Trophoblast cell (in vitro differentiated cells and primary cell): Measurements from ENCODE around the gene CAND2.

Experiments
- DNase-seq, 2 donors: peaks; one replicate each; pipeline ENCODE4 v3.0.0-alpha.2; 2016
- H2AFZ ChIP-seq: 2 replicates; pipeline ENCODE4 v1.6.1; 2013; ENCODE audit warnings: low read length, moderate library complexity, mild to moderate bottlenecking; ENCODE audit not compliant: insufficient read depth, poor library complexity
- H2AK5ac ChIP-seq: 2 replicates; pipeline ENCODE4 v1.6.1; 2013; ENCODE audit warnings: mild to moderate bottlenecking, low read length
- H2BK120ac ChIP-seq: 2 replicates; pipeline ENCODE4 v1.6.1; 2013; ENCODE audit warnings: low read length, mild to moderate bottlenecking, moderate library complexity; ENCODE audit not compliant: insufficient read depth, poor library complexity
- H2BK12ac ChIP-seq: 2 replicates; pipeline ENCODE4 v1.6.1; 2013; ENCODE audit warnings: mild to moderate bottlenecking, low read length, moderate library complexity
- H2BK5ac ChIP-seq: 2 replicates; pipeline ENCODE4 v1.6.1; 2013; ENCODE audit warnings: low read length, low read depth, moderate library complexity, mild to moderate bottlenecking; ENCODE audit not compliant: poor library complexity
- H3K14ac ChIP-seq: 2 replicates; pipeline ENCODE4 v1.6.1; 2013; ENCODE audit warnings: mild to moderate bottlenecking, low read length
- H3K18ac ChIP-seq: 2 replicates; pipeline ENCODE4 v1.6.1; 2013; ENCODE audit warnings: mild to moderate bottlenecking, low read length
- H3K23ac ChIP-seq: 2 replicates; pipeline ENCODE4 v1.6.1; 2013; ENCODE audit warnings: low read length
- H3K27ac ChIP-seq: 2 replicates; pipeline ENCODE4 v1.5.1; 2013; ENCODE audit warnings: low read depth, mild to moderate bottlenecking, inconsistent platforms, low read length, moderate library complexity
- H3K27me3 ChIP-seq: 2 replicates; pipeline ENCODE4 v1.6.1; 2013; ENCODE audit warnings: inconsistent platforms, mild to moderate bottlenecking, low read length, moderate library complexity; ENCODE audit not compliant: insufficient read depth
- H3K36me3 ChIP-seq, 2 experiments: 1 replicate in 1 of 2; 2 replicates in 1 of 2; pipeline ENCODE4 v1.6.1; 2013; ENCODE audit warnings: low read length in 2 of 2, mild to moderate bottlenecking in 2 of 2, moderate library complexity in 1 of 2; ENCODE audit not compliant: insufficient read depth in 2 of 2, control insufficient read depth in 1 of 2
- H3K4ac ChIP-seq: 2 replicates; pipeline ENCODE4 v1.6.1; 2013; ENCODE audit warnings: low read depth, mild to moderate bottlenecking, low read length, moderate library complexity
- H3K4me1 ChIP-seq, 2 experiments: 1 replicate in 1 of 2; 2 replicates in 1 of 2; pipeline ENCODE4 v1.6.1; 2013; ENCODE audit warnings: low read length in 2 of 2, mild to moderate bottlenecking in 2 of 2, moderate library complexity in 1 of 2; ENCODE audit not compliant: insufficient read depth in 2 of 2, control insufficient read depth in 1 of 2
- H3K4me2 ChIP-seq: 2 replicates; pipeline ENCODE4 v1.6.1; 2013; ENCODE audit warnings: inconsistent platforms, mild to moderate bottlenecking, low read length, moderate library complexity
- H3K4me3 ChIP-seq: 2 replicates; pipeline ENCODE4 v1.5.1; 2013; ENCODE audit warnings: mild to moderate bottlenecking, low read depth, low read length, inconsistent platforms
- H3K79me1 ChIP-seq: one replicate; pipeline ENCODE4 v1.6.1; 2013; ENCODE audit warnings: low read length
- H3K79me2 ChIP-seq: 2 replicates; pipeline ENCODE4 v1.6.1; 2013; ENCODE audit warnings: low read length, mild to moderate bottlenecking; ENCODE audit not compliant: control insufficient read depth, insufficient read depth, poor library complexity
- H3K9ac ChIP-seq: 2 replicates; pipeline ENCODE4 v1.6.1; 2013; ENCODE audit warnings: mild to moderate bottlenecking, low read length
- H3K9me3 ChIP-seq: 2 replicates; pipeline ENCODE4 v1.6.1; 2013; ENCODE audit warnings: low read depth, mild to moderate bottlenecking, control low read depth, inconsistent platforms, low read length; ENCODE audit not compliant: insufficient read depth
- H4K12ac ChIP-seq: 2 replicates; pipeline ENCODE4 v1.6.1; 2013; ENCODE audit warnings: low read depth, mild to moderate bottlenecking, low read length, moderate library complexity
- H4K8ac ChIP-seq: 2 replicates; pipeline ENCODE4 v1.6.1; 2013; ENCODE audit warnings: low read depth, mild to moderate bottlenecking, low read length, moderate library complexity
- H4K91ac ChIP-seq: one replicate; pipeline ENCODE4 v1.6.1; 2013; ENCODE audit warnings: low read depth, mild to moderate bottlenecking, low read length, moderate library complexity
- WGBS: extraction: QIAGEN DNeasy Blood & Tissue Kit; methylation state at CpG from one replicate; pipeline ENCODE4 v1.1.7; 2013; ENCODE audit warnings: missing lambda C conversion rate; ENCODE audit not compliant: insufficient read length, insufficient coverage; ENCODE audit errors: extremely low coverage; 5-methylcytosine and 5-hydroxymethylcytosine counted together

CAND2 gene

DNA sequence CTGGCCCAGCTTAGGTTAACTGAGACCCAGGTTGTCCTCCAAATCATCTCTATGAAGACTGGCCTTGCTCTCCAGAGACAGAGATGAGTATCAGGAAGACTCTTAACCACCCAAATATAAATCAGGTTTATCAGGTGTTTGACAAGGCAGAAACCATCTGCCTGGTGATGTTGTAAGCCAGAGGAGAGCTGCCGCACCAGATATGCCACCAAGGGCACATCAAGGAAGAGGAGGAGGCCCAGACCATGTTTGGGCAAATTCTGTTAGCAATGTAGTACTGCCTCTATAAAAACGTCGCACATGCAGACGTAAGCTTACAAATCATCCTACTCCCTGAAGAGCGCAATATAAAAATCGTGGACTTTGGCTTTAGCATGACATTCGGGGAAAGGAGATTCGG is 65.9 kb downstream of the CAND2 start:
- no peak overlapping the region for H3K4me2 ChIP-seq
- no peak overlapping the region for H4K8ac ChIP-seq
- no peak overlapping the region for H3K9ac ChIP-seq
- H2BK5ac ChIP-seq, result no peak overlapping the region
- no peak overlapping the region for H4K91ac ChIP-seq
- H3K79me2 ChIP-seq, result no peaks in the 10 kb centered on the region
- no peak overlapping the region for H2BK12ac ChIP-seq
- no peak overlapping the region for H2AFZ ChIP-seq
- H3K4me1 ChIP-seq, result no peaks in the 10 kb centered on the region
- H2AK5ac ChIP-seq, result no peak overlapping the region
- no peaks in the 10 kb centered on the region for H3K36me3 ChIP-seq
- peaks cover 15% of the 10 kb centered on the region for H3K9me3 ChIP-seq
- H3K79me1 ChIP-seq, result no peaks in the 10 kb centered on the region
- H3K4me3 ChIP-seq, result no peak overlapping the region
- no peak overlapping the region for H4K12ac ChIP-seq
- H3K23ac ChIP-seq, result no peak overlapping the region
- no peak overlapping the region for H3K14ac ChIP-seq
- no peak overlapping the region for H3K18ac ChIP-seq
- no peak overlapping the region for H3K4ac ChIP-seq
- H3K27me3 ChIP-seq, result no peaks in the 10 kb centered on the region
- H3K27ac ChIP-seq, result no peak overlapping the region
- no peak for DNase-seq
- no CpG with 5 or more reads among the region's 8 CpGs for WGBS
- H2BK120ac ChIP-seq, result no peak overlapping the region

DNA sequence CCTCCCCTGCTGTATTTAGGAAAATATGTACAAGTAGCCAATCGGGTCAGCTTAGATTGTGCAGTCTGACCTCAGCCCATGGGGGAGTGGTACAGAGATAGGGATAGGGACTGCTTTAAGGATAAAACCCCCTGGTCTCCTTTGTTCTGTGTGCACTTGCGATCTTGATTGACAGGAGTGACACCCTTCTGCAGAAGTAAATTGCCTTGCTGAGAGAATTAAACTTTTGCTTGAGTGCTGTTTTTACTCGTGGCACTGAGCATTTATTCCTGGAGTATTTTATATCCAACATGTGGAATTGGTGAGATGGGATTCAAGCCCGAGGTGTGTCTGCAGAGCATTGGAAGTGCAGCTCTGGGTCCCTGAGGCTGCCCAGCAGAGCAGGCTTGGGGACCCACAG is 68.8 kb downstream of the CAND2 start:
- Histone ChIP-seq H3K4me1 (peaks cover 3 to 9% of the 10 kb centered on the region in 2 experiments), H2AFZ (no peak overlapping the region), H2BK12ac (no peak overlapping the region), H4K12ac (no peak overlapping the region), H2BK120ac (no peak overlapping the region), H4K91ac (no peak overlapping the region), H3K4me3 (no peak overlapping the region), H3K9me3 (peaks cover 13% of the 10 kb centered on the region), H2BK5ac (no peak overlapping the region), H3K27me3 (no peaks in the 10 kb centered on the region), H3K4me2 (no peak overlapping the region), H3K18ac (no peak overlapping the region), H3K79me1 (no peaks in the 10 kb centered on the region), H3K23ac (no peak overlapping the region), H3K27ac (no peak overlapping the region), H3K14ac (no peak overlapping the region), H4K8ac (no peak overlapping the region), H3K79me2 (no peaks in the 10 kb centered on the region), H3K36me3 (no peaks in the 10 kb centered on the region), H2AK5ac (no peak overlapping the region), H3K4ac (no peak overlapping the region), H3K9ac (no peak overlapping the region)
- WGBS, result no CpG with 5 or more reads among the region's 4 CpGs
- DNase-seq, result no peak

DNA sequence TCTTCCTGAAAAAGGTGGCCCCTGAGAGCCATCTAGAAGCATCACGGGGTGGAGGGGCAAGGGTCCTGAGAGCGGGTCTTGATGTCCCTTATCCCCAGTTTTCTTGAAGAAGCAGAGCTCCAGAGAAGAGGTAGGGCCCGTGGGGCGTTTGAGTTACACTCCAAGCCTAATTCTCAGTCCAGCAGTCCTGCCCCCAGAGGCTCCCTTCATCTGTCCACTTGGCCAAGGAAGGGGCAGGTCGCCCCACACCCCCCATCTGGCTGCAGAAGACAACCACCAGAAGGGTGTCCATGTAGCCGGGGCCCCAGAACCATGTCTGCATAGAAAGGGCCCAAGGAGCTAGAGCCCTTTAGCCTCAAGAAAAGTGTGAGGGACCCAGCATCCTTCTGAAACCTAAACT is 70.4 kb downstream of the CAND2 start:
- H3K4me1 ChIP-seq, result peaks cover 3 to 9% of the 10 kb centered on the region in 2 experiments
- no peak overlapping the region for H3K27ac ChIP-seq
- no peaks in the 10 kb centered on the region for H3K27me3 ChIP-seq
- DNase-seq, result no peak
- H3K23ac ChIP-seq, result no peak overlapping the region
- no peak overlapping the region for H3K14ac ChIP-seq
- H2BK5ac ChIP-seq, result no peak overlapping the region
- no peak overlapping the region for H4K91ac ChIP-seq
- no peak overlapping the region for H2AK5ac ChIP-seq
- no peak overlapping the region for H3K4ac ChIP-seq
- H4K12ac ChIP-seq, result no peak overlapping the region
- no peaks in the 10 kb centered on the region for H3K79me2 ChIP-seq
- no peaks in the 10 kb centered on the region for H3K79me1 ChIP-seq
- no CpG with 5 or more reads among the region's 6 CpGs for WGBS
- H3K4me2 ChIP-seq, result no peak overlapping the region
- H3K9me3 ChIP-seq, result peaks cover 13% of the 10 kb centered on the region
- H3K9ac ChIP-seq, result no peak overlapping the region
- no peak overlapping the region for H4K8ac ChIP-seq
- no peak overlapping the region for H2AFZ ChIP-seq
- H3K4me3 ChIP-seq, result no peak overlapping the region
- H2BK120ac ChIP-seq, result no peak overlapping the region
- no peaks in the 10 kb centered on the region for H3K36me3 ChIP-seq
- no peak overlapping the region for H2BK12ac ChIP-seq
- H3K18ac ChIP-seq, result no peak overlapping the region

DNA sequence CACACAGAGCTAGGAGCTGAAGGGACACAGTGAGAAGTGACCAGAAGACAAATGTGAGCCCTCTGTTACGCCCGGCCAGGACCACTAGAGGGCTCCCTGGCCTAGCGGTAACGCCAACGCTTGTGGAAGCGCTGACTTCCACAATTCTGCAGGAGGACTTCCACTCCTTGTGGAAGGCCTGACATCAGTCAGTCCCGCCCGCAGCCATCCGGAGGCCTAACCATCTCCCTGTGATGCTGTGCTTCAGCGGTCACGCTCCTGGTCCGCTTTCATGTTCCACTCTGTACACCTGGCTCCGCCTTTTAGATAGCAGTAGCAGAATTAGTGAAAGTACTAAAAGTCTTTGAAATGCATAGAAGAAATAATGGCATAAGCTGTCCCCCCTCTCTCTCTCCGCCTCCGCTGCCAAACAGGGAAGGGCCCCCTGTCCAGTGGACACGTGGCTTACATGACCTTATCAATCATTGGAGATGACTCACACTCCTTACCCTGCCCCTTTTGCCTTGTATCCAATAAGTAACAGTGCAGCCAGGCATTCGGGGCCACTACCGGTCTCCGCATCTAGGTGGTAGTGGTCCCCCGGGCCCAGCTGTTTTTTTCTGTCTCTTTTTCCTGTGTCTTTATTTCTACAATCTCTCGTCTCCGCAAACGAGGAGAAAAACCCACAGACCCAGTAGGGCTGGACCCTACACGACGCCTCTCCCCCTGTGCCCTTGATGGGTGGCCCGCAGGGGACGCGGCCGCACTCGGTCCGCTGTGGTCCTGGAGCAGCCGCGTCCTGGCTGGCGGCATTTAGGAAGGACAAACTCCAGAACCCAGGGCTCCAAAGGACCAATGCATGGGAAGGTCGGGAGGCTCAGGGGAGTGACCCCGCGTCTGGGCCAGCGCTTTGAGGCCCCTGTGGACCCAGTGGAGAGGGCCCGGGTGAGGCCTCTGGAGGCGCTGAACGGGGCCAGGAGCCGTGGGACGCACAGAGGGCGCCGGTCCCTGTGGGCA is 71.9 kb downstream of the CAND2 start:
- Histone ChIP-seq H2BK12ac (no peak overlapping the region), H2AFZ (peak overlapping the region; percentile 12), H4K12ac (no peak overlapping the region), H3K79me2 (no peaks in the 10 kb centered on the region), H3K4me1 (peaks cover 3 to 9% of the 10 kb centered on the region in 2 experiments), H4K8ac (no peak overlapping the region), H3K36me3 (no peaks in the 10 kb centered on the region), H3K4me2 (peak overlapping the region; percentile 55), H3K9me3 (peaks cover 13% of the 10 kb centered on the region), H3K18ac (no peak overlapping the region), H3K23ac (no peak overlapping the region), H3K27ac (no peak overlapping the region), H2BK120ac (no peak overlapping the region), H3K4ac (no peak overlapping the region), H2BK5ac (no peak overlapping the region), H3K27me3 (no peaks in the 10 kb centered on the region), H4K91ac (no peak overlapping the region), H2AK5ac (no peak overlapping the region), H3K4me3 (no peak overlapping the region), H3K79me1 (no peaks in the 10 kb centered on the region), H3K9ac (no peak overlapping the region), H3K14ac (no peak overlapping the region)
- DNase-seq, result peak; percentile 92 to 96
- WGBS, result no CpG with 5 or more reads among the region's 45 CpGs
